Rectal smooth muscle tissue (tissue), 1 donor: ENCODE data around the gene KCNIP4.

Experiments used
- H3K27ac ChIP-seq: one replicate; pipeline ENCODE4 v1.7.0; 2013; ENCODE audit warnings: low read depth, low read length, inconsistent platforms
- H3K27me3 ChIP-seq: one replicate; pipeline ENCODE4 v1.7.0; 2013; ENCODE audit warnings: low read length; ENCODE audit not compliant: control insufficient read depth, insufficient read depth
- H3K36me3 ChIP-seq: one replicate; pipeline ENCODE4 v1.7.0; 2013; ENCODE audit warnings: low read length; ENCODE audit not compliant: control insufficient read depth, insufficient read depth
- H3K4me1 ChIP-seq: one replicate; pipeline ENCODE4 v1.7.0; 2013; ENCODE audit warnings: low read length; ENCODE audit not compliant: control insufficient read depth, insufficient read depth
- H3K4me3 ChIP-seq: one replicate; pipeline ENCODE4 v1.7.0; 2013; ENCODE audit warnings: low read length
- H3K9ac ChIP-seq: one replicate; pipeline ENCODE4 v1.7.0; 2013; ENCODE audit warnings: low read length

KCNIP4 gene

GRCh38 chr4:21819086-21819485, 129.5 kb downstream of the KCNIP4 start:
- H3K9ac ChIP-seq, result no peak overlapping the region
- peaks cover 3% of the 10 kb centered on the region for H3K4me1 ChIP-seq
- H3K4me3 ChIP-seq, result no peak overlapping the region
- H3K36me3 ChIP-seq, result no peaks in the 10 kb centered on the region
- H3K27ac ChIP-seq, result no peak overlapping the region
- no peaks in the 10 kb centered on the region for H3K27me3 ChIP-seq

GRCh38 chr4:21815651-21816377, 132.8 kb downstream of the KCNIP4 start:
- Histone ChIP-seq H3K36me3 (no peaks in the 10 kb centered on the region), H3K4me1 (peaks cover 3% of the 10 kb centered on the region), H3K27me3 (no peaks in the 10 kb centered on the region), H3K4me3 (no peak overlapping the region), H3K27ac (no peak overlapping the region), H3K9ac (no peak overlapping the region)

- H3K36me3 ChIP-seq, result no peaks in the 10 kb centered on the region
- no peak overlapping the region for H3K27ac ChIP-seq
- H3K9ac ChIP-seq, result no peak overlapping the region
- no peak overlapping the region for H3K4me3 ChIP-seq
- H3K4me1 ChIP-seq, result no peaks in the 10 kb centered on the region
- no peaks in the 10 kb centered on the region for H3K27me3 ChIP-seq
Measured at GRCh38 chr4:21811565-21811964, 137.0 kb downstream of the KCNIP4 start.

GRCh38 chr4:21806991-21807390, 141.6 kb downstream of the KCNIP4 start:
- Histone ChIP-seq H3K36me3 (no peaks in the 10 kb centered on the region), H3K27ac (no peak overlapping the region), H3K4me3 (no peak overlapping the region), H3K9ac (no peak overlapping the region), H3K27me3 (no peaks in the 10 kb centered on the region), H3K4me1 (no peaks in the 10 kb centered on the region)

- Histone ChIP-seq H3K4me1 (no peaks in the 10 kb centered on the region), H3K4me3 (no peak overlapping the region), H3K9ac (no peak overlapping the region), H3K27me3 (no peaks in the 10 kb centered on the region), H3K36me3 (no peaks in the 10 kb centered on the region), H3K27ac (no peak overlapping the region)
Measured at GRCh38 chr4:21802406-21802805, 146.2 kb downstream of the KCNIP4 start.

GRCh38 chr4:21801661-21802385, 146.7 kb downstream of the KCNIP4 start:
- Histone ChIP-seq H3K4me3 (no peak overlapping the region), H3K9ac (no peak overlapping the region), H3K27me3 (no peaks in the 10 kb centered on the region), H3K4me1 (no peaks in the 10 kb centered on the region), H3K27ac (no peak overlapping the region), H3K36me3 (no peaks in the 10 kb centered on the region)

- Histone ChIP-seq H3K36me3 (no peaks in the 10 kb centered on the region), H3K4me3 (no peak overlapping the region), H3K27me3 (no peaks in the 10 kb centered on the region), H3K9ac (no peak overlapping the region), H3K4me1 (no peaks in the 10 kb centered on the region), H3K27ac (no peak overlapping the region)
Measured at GRCh38 chr4:21795091-21795490, 153.5 kb downstream of the KCNIP4 start.

GRCh38 chr4:21792736-21793135, 155.8 kb downstream of the KCNIP4 start:
- no peaks in the 10 kb centered on the region for H3K27me3 ChIP-seq
- no peaks in the 10 kb centered on the region for H3K4me1 ChIP-seq
- no peak overlapping the region for H3K9ac ChIP-seq
- no peak overlapping the region for H3K4me3 ChIP-seq
- H3K36me3 ChIP-seq, result no peaks in the 10 kb centered on the region
- no peak overlapping the region for H3K27ac ChIP-seq

GRCh38 chr4:21790438-21791029, 158.0 kb downstream of the KCNIP4 start:
- Histone ChIP-seq H3K27ac (no peak overlapping the region), H3K27me3 (no peaks in the 10 kb centered on the region), H3K4me3 (no peak overlapping the region), H3K4me1 (no peaks in the 10 kb centered on the region), H3K36me3 (no peaks in the 10 kb centered on the region), H3K9ac (no peak overlapping the region)

GRCh38 chr4:21780148-21780547, 168.4 kb downstream of the KCNIP4 start:
- H3K9ac ChIP-seq, result no peak overlapping the region
- H3K27me3 ChIP-seq, result no peaks in the 10 kb centered on the region
- no peaks in the 10 kb centered on the region for H3K4me1 ChIP-seq
- H3K4me3 ChIP-seq, result no peak overlapping the region
- no peaks in the 10 kb centered on the region for H3K36me3 ChIP-seq
- no peak overlapping the region for H3K27ac ChIP-seq

GRCh38 chr4:21778702-21779101, 169.9 kb downstream of the KCNIP4 start:
- H3K27ac ChIP-seq, result no peak overlapping the region
- H3K4me1 ChIP-seq, result no peaks in the 10 kb centered on the region
- no peaks in the 10 kb centered on the region for H3K27me3 ChIP-seq
- H3K36me3 ChIP-seq, result no peaks in the 10 kb centered on the region
- H3K9ac ChIP-seq, result no peak overlapping the region
- no peak overlapping the region for H3K4me3 ChIP-seq

GRCh38 chr4:21775703-21776102, 172.9 kb downstream of the KCNIP4 start:
- H3K27me3 ChIP-seq, result no peaks in the 10 kb centered on the region
- H3K27ac ChIP-seq, result no peak overlapping the region
- H3K9ac ChIP-seq, result no peak overlapping the region
- no peaks in the 10 kb centered on the region for H3K4me1 ChIP-seq
- H3K4me3 ChIP-seq, result no peak overlapping the region
- H3K36me3 ChIP-seq, result no peaks in the 10 kb centered on the region
